GM19467 (cell line): Measurements from ENCODE around the gene ATP7B.
"Not testable (repeated sequence)": the region's sequence is repeated elsewhere in the genome, so short reads cannot be mapped to it uniquely, and the experiment has no call there.

Experiments used
- ATAC-seq: cut with Tn5 transposase; IDR thresholded peaks from one replicate; pipeline ENCODE4 v1.9.1; 2021; ENCODE audit warnings: mild to moderate bottlenecking, moderate library complexity; ENCODE audit not compliant: unreplicated experiment

The ATP7B gene

GRCh38 chr13:52006523-52007245 is 4.6 kb downstream of the ATP7B start:
- ATAC-seq, result no peak

GRCh38 chr13:52005841-52006522 is 5.3 kb downstream of the ATP7B start:
- no peak for ATAC-seq

- ATAC-seq, result no peak
Observed at GRCh38 chr13:52004511-52005170, 6.6 kb downstream of the ATP7B start.

- no peak for ATAC-seq
Observed at GRCh38 chr13:52003541-52003940, 7.7 kb downstream of the ATP7B start.

GRCh38 chr13:52002361-52002760 is 8.9 kb downstream of the ATP7B start:
- no peak for ATAC-seq

GRCh38 chr13:52001120-52001731 is 10.0 kb downstream of the ATP7B start:
- peak; percentile 71 for ATAC-seq

- no peak for ATAC-seq
Observed at GRCh38 chr13:51999921-52000320, 11.3 kb downstream of the ATP7B start.

- no peak for ATAC-seq
Observed at GRCh38 chr13:51999510-51999911, 11.7 kb downstream of the ATP7B start.

GRCh38 chr13:51998723-51999509 is 12.3 kb downstream of the ATP7B start:
- ATAC-seq, result no peak

GRCh38 chr13:51997641-51998330 is 13.5 kb downstream of the ATP7B start:
- no peak for ATAC-seq

GRCh38 chr13:51997186-51997585 is 14.1 kb downstream of the ATP7B start:
- no peak for ATAC-seq

GRCh38 chr13:51996641-51997040 is 14.6 kb downstream of the ATP7B start:
- ATAC-seq, result no peak

- no peak for ATAC-seq
Observed at GRCh38 chr13:51995677-51996551, 15.3 kb downstream of the ATP7B start.

- no peak for ATAC-seq
Observed at GRCh38 chr13:51993713-51994112, 17.5 kb downstream of the ATP7B start.

GRCh38 chr13:51988988-51989618 is 22.1 kb downstream of the ATP7B start:
- ATAC-seq, result no peak

GRCh38 chr13:51984904-51985303 is 26.3 kb downstream of the ATP7B start:
- ATAC-seq, result not testable (repeated sequence)

GRCh38 chr13:51983292-51983691 is 28.0 kb downstream of the ATP7B start:
- ATAC-seq, result not testable (repeated sequence)

GRCh38 chr13:51981355-51981754 is 29.9 kb downstream of the ATP7B start:
- ATAC-seq, result no peak

- ATAC-seq, result no peak
Observed at GRCh38 chr13:51980908-51981307, 30.3 kb downstream of the ATP7B start.
